22Rv1 (cell line): ENCODE results near the gene ZNF616.

Source experiments
- ZFX ChIP-seq: fragments of 450-650 bp; IDR thresholded peaks from 2 replicates; pipeline ENCODE4 v1.6.1; 2017; ENCODE audit warnings: antibody characterized with exemption, borderline replicate concordance
- TF ChIP-seq, protein P1 (sequence below): fragments of 450-650 bp; IDR thresholded peaks from 2 replicates; pipeline ENCODE4 v1.5.1; 2017; ENCODE audit warnings: mild to moderate bottlenecking

- TF ChIP-seq, protein P1, sequence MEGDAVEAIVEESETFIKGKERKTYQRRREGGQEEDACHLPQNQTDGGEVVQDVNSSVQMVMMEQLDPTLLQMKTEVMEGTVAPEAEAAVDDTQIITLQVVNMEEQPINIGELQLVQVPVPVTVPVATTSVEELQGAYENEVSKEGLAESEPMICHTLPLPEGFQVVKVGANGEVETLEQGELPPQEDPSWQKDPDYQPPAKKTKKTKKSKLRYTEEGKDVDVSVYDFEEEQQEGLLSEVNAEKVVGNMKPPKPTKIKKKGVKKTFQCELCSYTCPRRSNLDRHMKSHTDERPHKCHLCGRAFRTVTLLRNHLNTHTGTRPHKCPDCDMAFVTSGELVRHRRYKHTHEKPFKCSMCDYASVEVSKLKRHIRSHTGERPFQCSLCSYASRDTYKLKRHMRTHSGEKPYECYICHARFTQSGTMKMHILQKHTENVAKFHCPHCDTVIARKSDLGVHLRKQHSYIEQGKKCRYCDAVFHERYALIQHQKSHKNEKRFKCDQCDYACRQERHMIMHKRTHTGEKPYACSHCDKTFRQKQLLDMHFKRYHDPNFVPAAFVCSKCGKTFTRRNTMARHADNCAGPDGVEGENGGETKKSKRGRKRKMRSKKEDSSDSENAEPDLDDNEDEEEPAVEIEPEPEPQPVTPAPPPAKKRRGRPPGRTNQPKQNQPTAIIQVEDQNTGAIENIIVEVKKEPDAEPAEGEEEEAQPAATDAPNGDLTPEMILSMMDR, result no peak
- TF ChIP-seq ZFX, result no peak
Measured at GRCh38 chr19:52171321-52172169, 31.8 kb upstream of the ZNF616 start, which contains the start of gene ZNF836.
